HG02943 (cell line): Measurements from ENCODE around the gene POFUT1.
"Not testable (repeated sequence)": the region's sequence is repeated elsewhere in the genome, so short reads cannot be mapped to it uniquely, and the experiment has no call there.

Experiments
- ATAC-seq: cut with Tn5 transposase; IDR thresholded peaks from one replicate; pipeline ENCODE4 v1.9.1; 2021; ENCODE audit warnings: mild to moderate bottlenecking, low read depth, moderate library complexity; ENCODE audit not compliant: unreplicated experiment

POFUT1 gene

GRCh38 chr20:32207626-32208498 is at the start of gene POFUT1, which contains the start of gene PLAGL2:
Gene POFUT1 (plus strand): TSS chr20:32207880. CDS start chr20:32207942, 62 bp downstream.
Gene PLAGL2 (minus strand): TSS chr20:32207743. CDS start chr20:32202178, 5,565 bp downstream.
- peak; percentile 78 for ATAC-seq

GRCh38 chr20:32158351-32158750 is 49.3 kb upstream of the POFUT1 start:
- ATAC-seq, result no peak

- ATAC-seq, result no peak
Measured at GRCh38 chr20:32158943-32159660, 48.6 kb upstream of the POFUT1 start.

- no peak for ATAC-seq
Measured at GRCh38 chr20:32159766-32160221, 47.9 kb upstream of the POFUT1 start.

GRCh38 chr20:32160341-32160740 is 47.3 kb upstream of the POFUT1 start:
- no peak for ATAC-seq

GRCh38 chr20:32162351-32162750 is 45.3 kb upstream of the POFUT1 start:
- ATAC-seq, result no peak

- no peak for ATAC-seq
Measured at GRCh38 chr20:32163951-32164350, 43.7 kb upstream of the POFUT1 start.

GRCh38 chr20:32164984-32165735 is 42.5 kb upstream of the POFUT1 start:
- no peak for ATAC-seq

GRCh38 chr20:32165836-32166545 is 41.7 kb upstream of the POFUT1 start:
- no peak for ATAC-seq

- no peak for ATAC-seq
Measured at GRCh38 chr20:32167552-32167951, 40.1 kb upstream of the POFUT1 start.

GRCh38 chr20:32168184-32168910 is 39.3 kb upstream of the POFUT1 start:
- ATAC-seq, result no peak

- ATAC-seq, result not testable (repeated sequence)
Measured at GRCh38 chr20:32177696-32178095, 30.0 kb upstream of the POFUT1 start.

- no peak for ATAC-seq
Measured at GRCh38 chr20:32179515-32179914, 28.2 kb upstream of the POFUT1 start.

GRCh38 chr20:32179934-32180333 is 27.7 kb upstream of the POFUT1 start:
- ATAC-seq, result no peak

- no peak for ATAC-seq
Measured at GRCh38 chr20:32181606-32182005, 26.1 kb upstream of the POFUT1 start.

GRCh38 chr20:32183947-32184635 is 23.6 kb upstream of the POFUT1 start:
- no peak for ATAC-seq

GRCh38 chr20:32184961-32185603 is 22.6 kb upstream of the POFUT1 start:
- no peak for ATAC-seq

- no peak for ATAC-seq
Measured at GRCh38 chr20:32186506-32186905, 21.2 kb upstream of the POFUT1 start.
